Nephron (organoid): ENCODE results near the gene PKP1.

Experiments used
- H3K27ac Mint-ChIP-seq, 3 experiments: 2 replicates each; pipeline ENCODE4 v1.8.0; 2020; ENCODE audit warnings: mixed read lengths in 3 of 3, mild to moderate bottlenecking in 2 of 3, moderate library complexity in 1 of 3
- H3K27me3 Mint-ChIP-seq: 2 replicates; pipeline ENCODE4 v1.8.0; 2021; ENCODE audit warnings: low read depth, mild to moderate bottlenecking, moderate library complexity, mixed read lengths
- H3K36me3 Mint-ChIP-seq: 2 replicates; pipeline ENCODE4 v1.8.0; 2020; ENCODE audit warnings: low read depth, mixed read lengths
- H3K4me1 Mint-ChIP-seq: 2 replicates; pipeline ENCODE4 v1.8.0; 2020; ENCODE audit warnings: mixed read lengths
- H3K4me3 Mint-ChIP-seq, 3 experiments: 2 replicates each; pipeline ENCODE4 v1.8.0; 2020; ENCODE audit warnings: mild to moderate bottlenecking in 3 of 3, mixed read lengths in 3 of 3, moderate library complexity in 2 of 3
- H3K9me3 Mint-ChIP-seq: 2 replicates; pipeline ENCODE4 v1.8.0; 2020; ENCODE audit warnings: mixed read lengths
- TF ChIP-seq, protein P1 (sequence below), 3 experiments: fragments of 200-600 bp; sonication (generic); IDR thresholded peaks; one replicate each; pipeline ENCODE4 v1.5.0; 2021; ENCODE audit warnings: antibody characterized with exemption in 3 of 3; ENCODE audit not compliant: unreplicated experiment in 3 of 3

PKP1 gene

DNA sequence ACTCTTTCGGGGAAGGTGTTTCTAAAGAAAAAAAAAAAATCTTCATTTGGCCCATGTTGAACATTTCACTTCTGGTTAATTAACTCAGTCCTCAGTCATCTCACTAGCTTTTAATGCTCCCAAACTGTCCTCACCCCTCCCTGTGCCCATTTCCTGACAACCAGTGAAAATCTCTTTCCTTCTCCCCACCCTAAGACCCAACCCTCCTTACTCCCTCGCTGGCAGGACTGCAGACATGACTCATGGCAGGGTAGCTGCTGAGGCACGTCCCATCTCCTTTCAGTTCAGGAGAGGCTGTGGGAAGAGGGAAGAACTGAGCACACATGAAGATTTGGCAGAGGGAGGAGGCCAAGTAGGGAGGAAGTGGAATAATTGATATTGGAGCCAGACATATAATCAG, 12.6 kb downstream of the PKP1 start:
- H3K27ac Mint-ChIP-seq, result no peak overlapping the region
- peaks cover 19% of the 10 kb centered on the region for H3K27me3 Mint-ChIP-seq
- H3K4me1 Mint-ChIP-seq, result peaks cover 7% of the 10 kb centered on the region
- no peaks in the 10 kb centered on the region for H3K36me3 Mint-ChIP-seq
- no peak overlapping the region for H3K4me3 Mint-ChIP-seq
- H3K9me3 Mint-ChIP-seq, result no peaks in the 10 kb centered on the region
- TF ChIP-seq, protein P1, sequence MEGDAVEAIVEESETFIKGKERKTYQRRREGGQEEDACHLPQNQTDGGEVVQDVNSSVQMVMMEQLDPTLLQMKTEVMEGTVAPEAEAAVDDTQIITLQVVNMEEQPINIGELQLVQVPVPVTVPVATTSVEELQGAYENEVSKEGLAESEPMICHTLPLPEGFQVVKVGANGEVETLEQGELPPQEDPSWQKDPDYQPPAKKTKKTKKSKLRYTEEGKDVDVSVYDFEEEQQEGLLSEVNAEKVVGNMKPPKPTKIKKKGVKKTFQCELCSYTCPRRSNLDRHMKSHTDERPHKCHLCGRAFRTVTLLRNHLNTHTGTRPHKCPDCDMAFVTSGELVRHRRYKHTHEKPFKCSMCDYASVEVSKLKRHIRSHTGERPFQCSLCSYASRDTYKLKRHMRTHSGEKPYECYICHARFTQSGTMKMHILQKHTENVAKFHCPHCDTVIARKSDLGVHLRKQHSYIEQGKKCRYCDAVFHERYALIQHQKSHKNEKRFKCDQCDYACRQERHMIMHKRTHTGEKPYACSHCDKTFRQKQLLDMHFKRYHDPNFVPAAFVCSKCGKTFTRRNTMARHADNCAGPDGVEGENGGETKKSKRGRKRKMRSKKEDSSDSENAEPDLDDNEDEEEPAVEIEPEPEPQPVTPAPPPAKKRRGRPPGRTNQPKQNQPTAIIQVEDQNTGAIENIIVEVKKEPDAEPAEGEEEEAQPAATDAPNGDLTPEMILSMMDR (IDR thresholded peaks at IDR 0.05; ENCODE audit: unreplicated experiment in 3 of 3), result no peak

DNA sequence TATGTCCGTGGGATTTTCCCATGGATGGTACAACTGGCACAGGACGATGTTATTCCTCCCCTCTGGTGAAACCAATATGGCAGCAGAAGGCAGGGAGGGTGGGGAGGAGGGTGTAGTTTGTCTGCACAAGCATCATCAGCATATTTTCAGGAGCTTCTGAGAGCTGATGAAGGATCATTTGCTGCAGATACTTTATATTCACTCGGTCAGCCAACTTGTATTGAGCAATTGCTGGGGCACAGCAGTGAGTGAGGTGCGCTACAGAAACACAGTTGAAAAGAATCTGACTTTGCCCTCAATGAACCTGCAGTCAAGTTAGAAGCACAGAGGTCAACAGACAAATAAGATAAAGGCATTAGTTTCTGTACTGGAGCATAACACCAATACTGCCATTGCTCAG, 13.0 kb downstream of the PKP1 start:
- H3K4me1 Mint-ChIP-seq, result peaks cover 7% of the 10 kb centered on the region
- H3K4me3 Mint-ChIP-seq, result no peak overlapping the region
- no peak overlapping the region for H3K27ac Mint-ChIP-seq
- peaks cover 23% of the 10 kb centered on the region for H3K27me3 Mint-ChIP-seq
- no peaks in the 10 kb centered on the region for H3K36me3 Mint-ChIP-seq
- H3K9me3 Mint-ChIP-seq, result no peaks in the 10 kb centered on the region
- TF ChIP-seq, protein P1 (IDR thresholded peaks at IDR 0.05; ENCODE audit: unreplicated experiment in 3 of 3), result no peak

DNA sequence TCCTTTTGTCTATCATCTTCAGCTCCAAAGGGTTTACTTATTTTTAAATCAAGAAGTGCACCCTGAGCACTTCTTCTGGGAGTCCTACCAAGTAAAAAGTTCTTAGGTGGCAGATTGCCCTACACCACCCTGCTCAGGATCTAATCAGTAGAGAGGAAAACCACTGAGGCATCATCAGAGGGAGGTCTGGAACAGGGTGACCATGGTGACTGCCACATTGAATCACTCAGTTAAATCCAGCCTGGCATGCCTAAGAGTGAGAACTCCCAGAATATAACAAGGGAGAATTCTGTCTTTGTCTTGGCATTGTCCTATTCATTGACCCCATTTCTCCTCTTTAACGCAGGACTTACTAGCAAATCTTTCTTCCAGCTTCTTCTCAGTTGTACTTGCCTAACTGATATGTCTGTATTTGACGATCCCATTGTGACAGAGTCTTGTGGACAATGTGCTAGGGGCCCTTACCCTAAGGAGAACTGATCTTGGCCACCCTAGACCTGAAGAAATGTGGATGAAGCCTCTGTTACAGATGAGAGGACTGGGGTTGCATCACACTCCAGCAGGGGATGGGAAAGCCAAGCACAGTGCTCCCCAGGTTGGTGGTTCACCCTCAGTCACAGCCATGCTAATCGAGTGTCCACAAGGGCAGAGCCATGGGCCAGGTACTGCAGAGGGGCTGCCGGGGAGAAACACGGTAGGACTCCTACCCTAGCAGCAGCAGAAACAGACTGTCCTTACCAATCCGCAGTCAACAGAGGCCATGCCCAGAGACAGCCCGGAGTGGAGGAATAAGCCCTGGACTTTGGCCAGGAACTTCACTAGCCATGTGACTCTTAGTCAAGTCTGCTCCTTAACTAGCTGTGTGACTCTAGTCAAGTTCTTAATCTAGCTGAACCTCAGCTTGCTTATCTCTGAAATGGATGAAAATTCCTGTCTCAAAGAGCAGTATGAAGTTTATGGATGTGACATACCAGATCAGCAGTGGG, 15.4 kb downstream of the PKP1 start:
- peaks cover 14% of the 10 kb centered on the region for H3K4me1 Mint-ChIP-seq
- H3K9me3 Mint-ChIP-seq, result no peaks in the 10 kb centered on the region
- H3K27me3 Mint-ChIP-seq, result peaks cover 18% of the 10 kb centered on the region

DNA sequence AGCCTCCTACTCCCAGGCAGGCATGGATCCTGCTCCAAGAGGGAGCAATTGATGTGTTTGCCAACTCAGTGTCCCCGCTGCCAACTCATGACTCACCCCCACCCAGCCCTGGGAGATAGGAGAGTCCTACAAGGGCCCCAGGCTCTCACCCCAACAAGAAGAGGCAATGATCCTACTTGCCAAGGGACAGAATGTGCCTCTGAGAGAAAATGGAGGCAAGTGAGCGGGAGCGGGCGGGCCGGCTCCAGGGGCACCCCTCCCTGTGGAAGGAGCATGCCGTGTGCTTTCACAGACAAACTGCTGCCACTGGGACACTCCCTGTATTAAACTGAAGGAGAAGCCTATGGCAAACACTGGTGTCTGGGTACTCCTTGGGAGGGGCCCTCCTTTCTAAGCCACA, 16.7 kb downstream of the PKP1 start:
- Mint-ChIP-seq H3K27ac (no peak overlapping the region), H3K9me3 (no peaks in the 10 kb centered on the region), H3K4me3 (no peak overlapping the region), H3K4me1 (peaks cover 11% of the 10 kb centered on the region), H3K27me3 (peaks cover 21% of the 10 kb centered on the region), H3K36me3 (no peaks in the 10 kb centered on the region)
- TF ChIP-seq, protein P1 (IDR thresholded peaks at IDR 0.05; ENCODE audit: unreplicated experiment in 3 of 3), result no peak

More for the DNA sequence above, 15.4 kb downstream of the PKP1 start:
- TF ChIP-seq, protein P1 (IDR thresholded peaks at IDR 0.05; ENCODE audit: unreplicated experiment in 3 of 3), result no peak
- no peak overlapping the region for H3K4me3 Mint-ChIP-seq
- H3K36me3 Mint-ChIP-seq, result no peaks in the 10 kb centered on the region
- H3K27ac Mint-ChIP-seq, result no peak overlapping the region

DNA sequence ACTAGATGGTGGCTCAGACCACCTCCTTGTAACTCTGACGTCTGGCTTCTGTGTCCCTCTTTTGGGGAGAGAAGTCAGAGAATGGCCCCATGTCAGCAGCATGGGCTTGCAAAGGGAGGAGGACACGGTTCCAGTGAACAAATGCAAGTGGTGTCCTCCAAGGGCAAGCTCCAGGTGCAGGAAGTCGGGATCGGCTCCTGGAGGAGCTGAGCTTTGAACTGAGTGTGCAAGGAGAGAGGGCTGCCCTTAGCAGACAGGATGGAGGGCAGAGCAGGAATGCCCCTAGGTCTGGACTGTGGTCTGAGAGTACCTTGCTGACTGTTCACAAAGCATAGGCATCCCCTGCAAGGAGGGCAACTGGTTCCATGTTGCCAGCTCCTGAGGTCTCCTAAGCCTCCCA, 17.3 kb downstream of the PKP1 start:
- Mint-ChIP-seq H3K9me3 (no peaks in the 10 kb centered on the region), H3K27me3 (peaks cover 24% of the 10 kb centered on the region), H3K27ac (no peak overlapping the region), H3K36me3 (no peaks in the 10 kb centered on the region), H3K4me3 (no peak overlapping the region), H3K4me1 (peaks cover 7% of the 10 kb centered on the region)
- TF ChIP-seq, protein P1 (IDR thresholded peaks at IDR 0.05; ENCODE audit: unreplicated experiment in 3 of 3), result no peak
